HG03280 (cell line): ENCODE data around the gene SIGLEC7.

Source experiments
- ATAC-seq: cut with Tn5 transposase; IDR thresholded peaks from one replicate; pipeline ENCODE4 v1.9.1; 2021; ENCODE audit warnings: mild to moderate bottlenecking, moderate library complexity; ENCODE audit not compliant: unreplicated experiment

Gene SIGLEC7

DNA sequence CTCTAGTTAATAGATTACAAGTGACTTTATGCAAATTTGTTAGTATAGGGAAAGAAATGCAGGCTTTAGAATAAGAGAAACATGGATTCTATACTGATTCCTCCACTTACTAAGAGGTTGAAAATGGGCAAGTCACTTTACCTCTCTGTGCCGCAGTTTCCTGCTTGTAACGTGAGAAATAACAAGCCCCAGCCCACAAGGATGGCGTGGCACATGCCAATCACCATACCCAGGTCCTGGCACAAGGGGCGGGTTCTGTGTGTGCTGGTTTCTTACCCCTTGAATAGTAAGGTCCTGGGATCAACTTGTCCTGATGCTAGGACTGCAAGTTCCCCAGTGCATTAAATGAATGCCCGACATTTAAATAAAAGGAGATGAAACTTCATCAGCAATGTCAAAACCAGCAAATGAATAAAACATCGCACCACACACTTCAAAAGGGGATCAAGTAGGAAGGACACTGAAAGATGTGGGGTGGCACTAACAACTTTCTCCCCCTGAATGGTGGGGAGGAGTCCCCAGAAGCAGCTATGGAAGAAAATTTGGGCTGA is 25.3 kb upstream of the SIGLEC7 start:
- ATAC-seq = no peak

DNA sequence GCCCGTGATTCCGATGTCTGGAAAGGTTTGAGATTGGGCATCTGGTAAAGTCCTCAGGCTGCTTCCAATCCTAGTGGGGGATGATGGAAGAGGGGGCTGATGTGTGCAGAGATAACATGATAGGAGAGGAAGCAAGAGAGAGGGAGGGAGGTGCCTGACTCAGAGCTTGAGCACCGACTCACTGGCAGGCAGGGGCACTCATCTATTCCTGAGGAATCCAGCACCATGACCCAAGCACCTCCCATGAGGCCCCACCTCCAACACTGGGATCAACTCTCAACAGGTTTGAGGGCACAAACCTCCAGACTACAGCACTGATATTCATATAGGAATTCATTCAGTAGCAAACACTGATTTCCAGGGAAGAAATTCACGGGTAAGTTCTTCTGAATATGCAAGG is 23.0 kb upstream of the SIGLEC7 start:
- no peak for ATAC-seq

DNA sequence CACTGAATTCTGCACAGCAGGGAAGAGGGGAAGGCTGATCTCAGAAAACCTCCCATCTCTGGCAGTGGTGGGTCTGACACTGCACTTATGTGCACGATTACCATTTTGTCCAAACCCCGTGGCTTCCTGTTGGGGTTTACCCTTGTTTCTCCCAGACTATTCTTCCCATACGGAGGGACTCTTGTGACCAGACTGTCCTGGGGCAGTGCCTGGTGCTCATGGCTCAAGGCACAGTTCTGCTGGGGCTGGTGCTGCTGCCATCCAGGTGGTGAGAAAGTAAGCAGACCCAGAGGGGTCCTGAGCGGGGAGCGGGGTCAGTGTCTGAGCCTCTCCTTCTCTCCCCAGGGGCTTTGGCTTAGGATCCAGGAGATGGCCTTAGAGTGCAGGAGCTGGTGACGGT is 22.5 kb upstream of the SIGLEC7 start:
- ATAC-seq = no peak

DNA sequence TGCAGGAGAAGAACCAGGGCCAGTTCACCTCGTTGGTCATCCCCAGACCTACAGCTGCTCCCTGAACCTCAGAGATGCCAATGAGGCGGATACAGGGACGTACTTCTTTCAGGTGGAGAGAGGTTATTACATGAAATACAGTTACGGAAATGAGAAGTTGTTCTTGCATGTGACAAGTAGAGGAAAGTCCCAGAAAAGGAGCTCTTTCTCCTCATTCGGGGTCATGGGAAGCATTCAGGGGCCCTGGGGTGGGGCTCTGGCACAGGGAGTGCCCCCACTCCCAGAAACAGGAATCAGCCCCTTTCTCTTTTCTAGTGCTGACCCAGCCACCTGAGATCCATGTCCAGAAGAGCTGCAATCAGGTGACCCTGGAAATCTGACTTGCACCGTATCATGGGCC is 21.9 kb upstream of the SIGLEC7 start:
- no peak for ATAC-seq

DNA sequence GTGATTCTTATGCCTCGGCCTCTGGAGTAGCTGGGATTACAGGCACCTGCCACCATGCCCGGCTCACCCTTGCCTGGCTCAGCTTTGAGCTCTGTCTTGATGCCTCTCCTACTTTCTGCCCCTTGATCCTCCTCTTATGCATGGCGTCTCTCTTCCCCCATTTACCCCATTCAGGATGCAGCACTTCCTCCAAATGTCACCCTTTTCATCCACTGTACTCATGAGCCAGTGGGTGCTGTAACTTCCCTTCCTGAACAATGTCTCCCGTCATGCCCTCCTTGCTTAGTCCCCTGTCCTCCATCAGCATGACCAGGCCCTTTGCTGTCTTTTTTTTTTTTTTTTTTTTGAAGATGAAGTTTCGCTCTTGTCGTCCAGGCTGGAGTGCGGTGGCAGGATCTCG is 20.8 kb upstream of the SIGLEC7 start:
- no peak for ATAC-seq

DNA sequence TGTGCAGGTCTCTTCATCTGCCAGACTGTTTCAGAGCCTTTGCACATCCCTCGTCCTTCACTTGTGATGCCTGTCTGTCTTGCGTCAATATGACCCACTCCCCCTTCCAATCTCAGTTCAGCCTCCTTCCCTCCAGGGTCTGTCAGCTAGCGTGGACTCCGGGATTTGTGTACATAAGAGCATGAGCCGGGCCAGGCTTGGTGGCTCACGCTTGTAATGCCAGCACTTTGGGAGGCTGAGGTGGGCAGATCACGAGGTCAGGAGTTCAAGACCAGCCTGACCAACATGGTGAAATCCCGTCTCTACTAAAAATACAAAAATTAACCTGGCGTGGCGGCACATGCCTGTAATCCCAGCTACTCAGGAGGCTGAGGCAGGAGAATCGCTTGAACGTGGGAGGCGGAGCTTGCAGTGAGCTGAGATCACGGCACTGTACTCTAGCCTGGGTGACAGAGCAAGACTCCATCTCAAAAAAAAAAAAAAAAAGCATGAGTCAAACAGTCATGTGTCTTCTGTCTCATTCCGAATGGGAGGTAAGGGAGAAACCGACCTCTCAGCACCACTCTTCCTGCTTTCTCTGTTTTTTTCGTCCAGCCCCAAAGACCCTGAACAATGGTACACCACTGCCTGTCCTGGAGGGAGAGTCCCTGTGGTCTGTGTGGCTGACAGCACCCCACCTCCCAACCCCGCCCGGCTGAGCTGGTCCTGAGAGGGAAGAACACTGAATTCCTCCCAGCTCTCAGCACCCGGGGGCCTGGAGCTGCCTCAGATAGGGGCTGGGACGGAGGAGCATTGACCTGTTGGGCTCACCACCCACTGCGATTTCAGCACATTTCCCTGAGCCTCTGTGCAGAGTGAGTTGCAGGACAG is 19.8 kb upstream of the SIGLEC7 start:
- no peak for ATAC-seq

DNA sequence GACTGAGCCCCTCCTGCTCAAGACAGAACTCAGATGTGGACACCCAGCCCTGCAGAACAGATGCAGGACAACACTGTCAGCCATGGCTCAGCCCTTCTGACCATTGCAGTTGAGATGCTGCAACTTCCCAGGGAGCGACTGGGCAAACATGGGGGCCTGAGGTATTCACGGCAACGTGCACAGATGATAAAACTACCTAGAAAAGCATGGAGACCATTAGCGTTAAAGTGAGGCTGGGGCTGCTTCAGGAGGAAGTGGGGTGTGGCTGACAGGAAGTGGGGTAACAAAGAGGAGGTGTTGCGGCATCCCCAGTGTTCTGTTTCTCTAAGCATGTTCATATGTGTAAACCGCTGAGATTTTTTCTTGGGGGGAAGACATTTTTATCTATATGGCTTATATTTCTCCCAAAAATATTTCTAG is 18.7 kb upstream of the SIGLEC7 start:
- ATAC-seq = no peak

DNA sequence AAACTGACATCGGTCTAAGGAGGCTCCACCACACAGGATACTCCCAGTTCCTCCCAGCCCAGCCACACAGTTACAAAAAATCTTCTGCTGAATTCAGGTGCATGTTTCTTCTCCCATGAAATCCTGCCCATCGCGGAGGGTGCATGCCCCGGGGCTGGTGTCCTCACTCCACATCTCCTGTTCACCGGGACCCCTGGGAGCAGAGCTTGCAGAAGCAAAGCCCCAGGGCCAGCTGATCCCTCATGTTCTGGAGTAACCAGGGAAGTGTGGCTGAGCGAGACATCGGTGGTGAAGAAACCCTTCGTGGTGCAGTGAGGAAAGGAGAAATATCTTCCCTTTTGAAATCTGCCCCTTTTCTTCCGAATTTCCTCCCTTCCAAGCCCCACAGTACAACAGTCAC is 18.3 kb upstream of the SIGLEC7 start:
- no peak for ATAC-seq

DNA sequence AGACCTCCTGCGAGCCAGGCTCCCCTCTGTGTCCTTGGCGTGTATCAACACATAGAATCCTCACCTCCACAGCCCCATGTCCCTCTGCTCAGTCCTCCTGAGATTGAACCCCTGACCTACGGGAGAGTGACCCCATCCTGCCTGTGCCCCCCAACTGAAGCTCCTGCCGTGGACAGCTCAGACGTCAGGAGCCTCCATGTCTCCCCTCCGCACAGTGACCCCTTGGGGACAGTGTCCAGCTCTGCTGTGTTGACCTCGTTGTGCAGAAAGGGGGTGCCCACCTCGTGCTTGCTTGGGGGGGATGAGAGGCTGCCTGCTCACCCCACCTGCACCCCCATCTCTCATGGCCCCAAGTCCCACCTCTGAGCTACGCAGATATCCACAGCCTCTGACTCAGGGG is 17.9 kb upstream of the SIGLEC7 start:
- no peak for ATAC-seq

DNA sequence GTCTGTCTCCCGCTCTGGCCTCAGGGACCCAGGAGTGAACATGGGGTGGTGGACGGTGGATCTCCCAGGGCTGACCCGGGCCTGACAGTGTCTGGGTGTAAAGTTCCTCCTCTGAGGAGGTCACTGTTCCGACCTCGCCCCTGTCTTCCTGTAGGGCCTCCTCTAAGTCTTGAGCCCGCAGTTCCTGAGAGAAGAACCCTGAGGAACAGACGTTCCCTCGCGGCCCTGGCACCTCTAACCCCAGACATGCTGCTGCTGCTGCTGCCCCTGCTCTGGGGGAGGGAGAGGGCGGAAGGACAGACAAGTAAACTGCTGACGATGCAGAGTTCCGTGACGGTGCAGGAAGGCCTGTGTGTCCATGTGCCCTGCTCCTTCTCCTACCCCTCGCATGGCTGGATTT is 17.4 kb upstream of the SIGLEC7 start, which contains the start of gene SIGLEC9:
TSS of gene SIGLEC9 (plus strand) at position 178 of the 400 bp plus-strand sequence. CDS start at position 247, 69 bp downstream.
- no peak for ATAC-seq

DNA sequence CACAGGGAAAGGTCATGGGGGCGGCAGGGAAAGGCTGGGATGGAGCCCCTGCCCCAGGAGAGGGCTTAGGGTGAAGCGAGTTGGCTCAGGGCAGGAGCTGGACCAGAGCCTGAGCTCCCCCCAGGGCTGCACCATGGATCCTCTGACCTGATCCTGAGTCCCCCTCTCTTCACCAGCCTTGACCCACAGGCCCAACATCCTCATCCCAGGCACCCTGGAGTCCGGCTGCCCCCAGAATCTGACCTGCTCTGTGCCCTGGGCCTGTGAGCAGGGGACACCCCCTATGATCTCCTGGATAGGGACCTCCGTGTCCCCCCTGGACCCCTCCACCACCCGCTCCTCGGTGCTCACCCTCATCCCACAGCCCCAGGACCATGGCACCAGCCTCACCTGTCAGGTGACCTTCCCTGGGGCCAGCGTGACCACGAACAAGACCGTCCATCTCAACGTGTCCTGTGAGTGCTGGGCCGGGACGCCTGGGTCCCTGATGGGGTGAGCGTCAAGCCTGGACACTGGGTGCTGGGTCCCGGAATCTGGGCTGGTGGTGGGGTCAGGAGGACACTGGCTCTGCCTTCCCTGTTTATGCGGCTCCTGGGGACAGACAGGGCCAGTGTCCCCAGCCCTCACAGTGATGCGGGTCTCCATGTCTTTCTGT is 16.6 kb upstream of the SIGLEC7 start:
- no peak for ATAC-seq

DNA sequence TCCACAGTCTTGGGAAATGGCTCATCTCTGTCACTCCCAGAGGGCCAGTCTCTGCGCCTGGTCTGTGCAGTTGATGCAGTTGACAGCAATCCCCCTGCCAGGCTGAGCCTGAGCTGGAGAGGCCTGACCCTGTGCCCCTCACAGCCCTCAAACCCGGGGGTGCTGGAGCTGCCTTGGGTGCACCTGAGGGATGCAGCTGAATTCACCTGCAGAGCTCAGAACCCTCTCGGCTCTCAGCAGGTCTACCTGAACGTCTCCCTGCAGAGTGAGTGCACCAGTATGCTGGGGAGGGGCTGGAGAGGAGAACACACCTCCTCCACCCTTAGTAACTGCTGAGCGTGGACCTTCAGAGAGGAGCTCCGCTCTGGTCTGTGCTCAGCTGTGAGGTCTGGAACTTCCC is 15.1 kb upstream of the SIGLEC7 start:
- no peak for ATAC-seq

DNA sequence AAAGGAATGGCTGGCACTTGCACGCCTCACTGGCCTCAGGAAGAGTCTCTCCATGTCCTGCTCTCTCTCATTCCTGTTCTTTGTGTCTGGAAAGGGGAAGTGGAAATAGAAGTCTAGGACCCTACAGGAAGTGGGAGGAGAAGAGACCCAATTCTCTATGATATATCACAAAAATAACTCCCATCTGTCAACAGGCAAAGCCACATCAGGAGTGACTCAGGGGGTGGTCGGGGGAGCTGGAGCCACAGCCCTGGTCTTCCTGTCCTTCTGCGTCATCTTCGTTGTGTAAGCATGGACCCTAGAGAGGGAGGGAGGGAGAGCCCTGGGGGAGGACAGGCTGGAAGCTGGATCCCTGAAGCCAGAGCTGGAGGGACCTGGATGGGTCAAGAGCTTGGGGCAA is 14.3 kb upstream of the SIGLEC7 start:
- no peak for ATAC-seq

DNA sequence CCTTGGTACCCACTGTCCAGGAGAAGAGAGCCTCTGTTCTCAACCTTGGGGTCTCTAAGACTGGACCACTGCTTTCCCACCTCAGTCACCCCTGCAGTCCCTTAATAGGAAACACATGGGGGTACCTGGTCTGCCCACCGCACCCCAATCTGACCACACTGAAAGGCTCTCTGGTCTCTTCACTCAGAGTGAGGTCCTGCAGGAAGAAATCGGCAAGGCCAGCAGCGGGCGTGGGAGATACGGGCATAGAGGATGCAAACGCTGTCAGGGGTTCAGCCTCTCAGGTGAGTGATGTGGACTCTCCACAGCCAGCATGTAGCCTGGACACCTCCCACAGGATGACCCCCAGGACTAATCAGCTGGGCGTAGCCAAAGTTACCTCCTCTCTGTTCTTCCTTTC is 13.9 kb upstream of the SIGLEC7 start:
- ATAC-seq = no peak

DNA sequence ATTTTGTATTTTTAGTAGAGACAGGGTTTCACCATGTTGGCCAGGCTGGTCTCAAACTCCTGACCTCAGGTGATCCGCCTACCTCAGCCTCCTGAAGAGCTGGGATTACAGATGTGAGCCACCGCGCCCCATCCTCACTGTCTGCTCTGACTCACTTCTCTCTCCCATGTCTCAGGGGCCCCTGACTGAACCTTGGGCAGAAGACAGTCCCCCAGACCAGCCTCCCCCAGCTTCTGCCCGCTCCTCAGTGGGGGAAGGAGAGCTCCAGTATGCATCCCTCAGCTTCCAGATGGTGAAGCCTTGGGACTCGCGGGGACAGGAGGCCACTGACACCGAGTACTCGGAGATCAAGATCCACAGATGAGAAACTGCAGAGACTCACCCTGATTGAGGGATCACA is 12.4 kb upstream of the SIGLEC7 start:
- no peak for ATAC-seq

DNA sequence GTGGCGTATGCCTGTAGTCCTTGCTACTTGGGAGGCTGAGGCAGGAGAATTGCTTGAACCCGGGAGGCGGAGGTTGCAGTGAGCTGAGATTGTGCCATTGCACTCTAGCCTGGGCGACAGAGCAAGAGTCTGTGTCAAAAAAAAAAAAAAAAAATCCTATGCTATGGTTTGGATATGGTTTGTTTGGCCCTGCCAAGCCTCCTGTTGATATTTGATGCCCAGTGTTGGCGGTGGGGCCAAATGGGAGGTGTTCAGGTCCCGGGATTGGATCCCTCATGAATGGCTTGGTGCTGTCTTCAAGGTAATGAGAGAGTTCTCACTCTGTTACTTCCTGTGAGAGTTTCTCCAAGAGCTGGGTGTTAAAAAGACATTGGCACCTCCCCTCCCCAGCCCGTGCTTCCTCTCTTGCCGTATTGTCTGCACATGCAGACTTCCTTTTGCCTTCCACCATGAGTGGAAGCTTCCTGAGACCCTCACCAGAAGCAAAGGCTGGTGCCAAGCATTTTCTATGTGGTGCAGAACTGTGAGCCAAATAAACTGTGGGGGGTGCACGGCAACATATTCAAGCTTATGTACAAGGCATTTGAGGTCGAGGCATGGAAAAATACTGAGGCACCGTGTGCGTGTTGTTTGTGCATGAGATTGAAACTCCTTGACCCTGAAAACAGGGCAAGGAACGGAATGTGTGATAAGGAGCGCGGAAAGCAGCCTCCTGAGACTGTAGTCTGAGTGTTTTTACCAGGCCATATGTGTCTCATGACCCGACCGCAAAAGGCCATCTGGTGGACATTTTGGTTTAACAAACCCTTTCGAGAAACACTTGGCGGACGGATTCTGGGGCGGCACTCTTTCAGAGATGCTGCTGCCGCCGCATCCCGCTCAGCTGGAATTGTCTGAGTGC is 10.1 kb upstream of the SIGLEC7 start:
- no peak for ATAC-seq

DNA sequence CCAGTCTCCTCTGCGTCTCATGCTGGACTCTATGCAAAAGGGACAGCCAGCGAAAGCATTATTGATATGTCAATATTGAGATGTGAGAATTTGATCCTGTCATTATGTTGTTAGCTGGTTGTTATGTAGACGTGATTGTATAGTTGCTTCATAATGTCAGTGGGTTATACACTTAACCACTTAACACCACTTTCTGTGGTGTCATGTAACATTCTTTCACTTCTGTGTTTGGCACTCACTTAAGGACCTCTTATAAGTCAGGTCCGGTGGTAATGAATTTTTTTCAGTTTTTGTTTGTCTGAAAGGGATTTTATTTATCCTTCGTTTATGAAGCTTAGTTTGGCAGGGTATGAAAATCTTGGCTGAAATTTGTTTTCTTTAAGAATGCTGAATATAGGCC is 7.1 kb upstream of the SIGLEC7 start:
- no peak for ATAC-seq

DNA sequence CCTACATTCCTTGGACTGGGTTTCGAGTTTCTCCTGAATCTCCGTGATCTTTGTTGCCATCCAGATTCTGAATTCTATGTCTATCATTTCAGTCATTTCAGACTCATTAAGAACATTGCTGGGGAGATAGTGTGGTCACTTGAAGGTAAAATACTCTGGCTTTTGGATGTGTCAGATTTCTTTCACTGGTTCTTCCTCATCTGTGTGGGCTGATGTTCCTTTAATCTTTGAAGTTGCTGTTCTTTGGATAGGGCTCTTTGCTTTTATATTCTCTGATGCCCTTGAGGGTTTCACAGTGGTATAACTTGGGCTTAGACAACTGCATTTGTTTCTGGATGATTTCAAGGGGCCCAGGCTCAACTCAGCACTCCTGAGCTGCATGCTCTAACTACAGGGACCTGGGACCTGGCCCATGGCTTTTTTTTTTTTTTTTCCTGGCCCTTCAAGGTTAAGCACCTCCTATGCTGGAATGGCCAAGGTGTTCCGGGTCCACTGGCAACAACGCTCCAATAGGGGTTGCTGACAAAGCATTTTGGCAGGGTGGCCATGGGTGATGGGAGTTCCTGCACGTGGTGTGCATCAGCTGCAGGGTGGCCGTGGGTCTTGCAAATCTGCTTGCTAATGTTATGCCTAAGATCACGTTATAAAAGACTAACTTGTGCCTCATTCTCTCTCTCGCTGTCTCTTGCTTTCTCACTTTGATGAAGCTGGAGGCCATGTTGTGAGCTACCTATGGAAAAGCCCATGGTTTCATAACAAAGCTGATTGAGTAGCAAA is 5.9 kb upstream of the SIGLEC7 start:
- no peak for ATAC-seq

DNA sequence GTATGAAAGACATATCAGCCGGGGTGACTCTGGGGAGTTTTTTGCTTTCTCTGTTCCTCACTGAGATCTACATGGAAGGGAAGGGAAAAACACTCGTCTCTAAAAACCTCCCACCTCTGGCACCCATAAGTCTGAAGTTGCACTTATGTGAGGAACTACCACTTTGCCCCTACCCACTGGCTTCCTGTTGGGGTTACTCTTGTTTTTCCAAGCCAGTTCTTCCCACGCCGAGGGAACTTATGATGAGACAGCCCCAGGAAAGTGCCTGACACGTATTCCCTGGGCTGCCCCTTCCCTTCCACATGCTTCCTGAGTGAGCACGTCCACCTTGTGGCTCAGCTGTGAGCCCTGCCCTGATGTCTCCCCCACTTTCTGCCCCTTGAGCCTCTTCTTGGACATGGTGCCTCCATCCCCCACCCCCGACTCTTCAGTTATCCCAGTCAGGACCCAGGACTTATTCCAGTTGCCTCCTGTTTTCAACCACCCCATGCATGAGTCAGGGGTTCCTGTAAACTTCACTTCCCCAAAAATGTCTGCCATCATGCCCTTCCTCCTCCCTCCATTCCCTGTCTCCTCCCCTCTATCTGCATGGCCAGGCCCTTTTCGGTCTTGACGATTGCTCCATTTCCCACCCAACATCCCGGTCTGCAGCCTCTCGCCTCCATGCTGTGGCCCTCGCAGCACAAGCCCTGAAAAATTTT is 5.1 kb upstream of the SIGLEC7 start:
- no peak for ATAC-seq
